GM12878 (cell line): ENCODE results near the gene THOC6. TPM values are rescaled to one million over a fixed set of nuclear protein-coding genes. Genes with fewer than 3 reads are reported as not detected.

Experiments used
- ATAC-seq: fragments of 200-7000 bp; cut with Tn5 transposase; 3 replicates; pipeline ENCODE4 v1.9.1; 2020; ENCODE audit warnings: mild to moderate bottlenecking, moderate library complexity
- BruUV-seq: library from RNA; stranded (reverse); fragments of 400-500 nt; replicated peaks from 2 replicates; lab custom pipeline; 2021; lab: Mats Ljungman, UMichigan
- CTCF ChIA-PET: fragments of 300-600 bp; sonication (Branson Sonifier 250); formaldehyde crosslinking; extraction: SDS; loops from one replicate; lab custom pipeline; 2021; ENCODE audit warnings: inconsistent platforms; lab: Yijun Ruan, JAX
- POLR2A ChIA-PET: fragments of 350-600 bp; formaldehyde crosslinking; extraction: SDS; loops from one replicate; lab custom pipeline; 2021; ENCODE audit warnings: inconsistent platforms; lab: Charles Lee
- RAD21 ChIA-PET: fragments of 300-600 bp; sonication (Branson Sonifier 250); formaldehyde crosslinking; loops from one replicate; lab custom pipeline; 2023; ENCODE audit warnings: antibody characterized with exemption; ENCODE audit not compliant: unreplicated experiment; lab: Charles Lee
- SMC1A ChIA-PET: fragments of 300-600 bp; sonication (Branson Sonifier 250); formaldehyde crosslinking; loops from one replicate; lab custom pipeline; 2023; ENCODE audit not compliant: unreplicated experiment, uncharacterized antibody; lab: Charles Lee
- DNase-seq: peaks from one replicate; pipeline ENCODE4 v3.0.0-alpha.2; 2011; ENCODE audit warnings: low read depth, low spot score
- FAIRE-seq: peaks from 3 replicates; lab custom pipeline; 2011; peaks lifted over from hg19 to GRCh38; lab: Jason Lieb, UNC
- H2AFZ ChIP-seq: 2 replicates; pipeline ENCODE4 v1.6.0; 2011; ENCODE audit warnings: low read depth, low read length, control low read depth; ENCODE audit not compliant: control insufficient read depth
- H3K27ac ChIP-seq: 2 replicates; pipeline ENCODE4 v1.5.1; 2011; ENCODE audit warnings: control low read depth; ENCODE audit not compliant: control insufficient read depth, insufficient read depth
- H3K27me3 ChIP-seq, 2 experiments: replicated peaks in 1 of 2; 2 replicates each; pipeline versions ENCODE4 v1.6.0 to v1.6.1; 2011; ENCODE audit warnings: low read length in 1 of 2; ENCODE audit not compliant: control insufficient read depth in 2 of 2, insufficient read depth in 2 of 2
- H3K36me3 ChIP-seq, 2 experiments: 2 replicates each; pipeline ENCODE4 v1.5.1; 2011; ENCODE audit warnings: low read length in 1 of 2; ENCODE audit not compliant: control insufficient read depth in 2 of 2, insufficient read depth in 2 of 2
- H3K4me1 ChIP-seq: 2 replicates; pipeline ENCODE4 v1.6.1; 2011; ENCODE audit warnings: mild to moderate bottlenecking, low read length, moderate library complexity, mixed read lengths; ENCODE audit not compliant: control insufficient read depth, insufficient read depth
- H3K4me2 ChIP-seq: 2 replicates; pipeline ENCODE4 v1.6.0; 2011; ENCODE audit warnings: control low read depth; ENCODE audit not compliant: control insufficient read depth, insufficient read depth
- H3K4me3 ChIP-seq: fragments of 200-600 bp; sonication (generic); 2 replicates; pipeline ENCODE4 v1.5.1; 2016
- H3K79me2 ChIP-seq: 2 replicates; pipeline ENCODE4 v1.6.0; 2011; ENCODE audit warnings: low read length; ENCODE audit not compliant: control insufficient read depth, insufficient read depth
- H3K9ac ChIP-seq: 2 replicates; pipeline ENCODE4 v1.8.0; 2011; ENCODE audit warnings: low read length, control low read depth, mixed read lengths; ENCODE audit not compliant: control insufficient read depth, insufficient read depth
- H3K9me3 ChIP-seq: replicated peaks from 3 replicates; pipeline ENCODE4 v1.5.1; 2011; ENCODE audit warnings: mild to moderate bottlenecking, low read length; ENCODE audit not compliant: control insufficient read depth, insufficient read depth
- H4K20me1 ChIP-seq: 2 replicates; pipeline ENCODE4 v1.6.0; 2011; ENCODE audit not compliant: control insufficient read depth, insufficient read depth
- CBX5 ChIP-seq: sonication (generic); IDR thresholded peaks from 2 replicates; pipeline ENCODE4 v1.6.1; 2016; ENCODE audit warnings: low read depth, moderate library complexity, mild to moderate bottlenecking, inconsistent platforms
- EED ChIP-seq: sonication (generic); IDR thresholded peaks from 2 replicates; pipeline ENCODE4 v1.6.1; 2016; ENCODE audit warnings: antibody characterized with exemption, low read depth
- FOS ChIP-seq: IDR thresholded peaks from 3 replicates; pipeline ENCODE4 v1.6.1; 2011; ENCODE audit warnings: borderline replicate concordance; ENCODE audit not compliant: insufficient read length; ENCODE audit errors: extremely low read depth
- FOXM1 ChIP-seq: IDR thresholded peaks from 2 replicates; pipeline ENCODE4 v1.6.1; 2012; ENCODE audit warnings: low read depth, mild to moderate bottlenecking, inconsistent platforms, low read length, moderate library complexity
- IKZF1 ChIP-seq: fragments of 450-650 bp; conservative IDR thresholded peaks from 2 replicates; pipeline ENCODE4 v1.6.1; 2017; ENCODE audit warnings: antibody characterized with exemption, mild to moderate bottlenecking
- PAX8 ChIP-seq: fragments of 450-650 bp; IDR thresholded peaks from 2 replicates; pipeline ENCODE4 v1.6.1; 2017; ENCODE audit warnings: mild to moderate bottlenecking, moderate library complexity
- SMARCA5 ChIP-seq: fragments of 450-650 bp; IDR thresholded peaks from 2 replicates; pipeline ENCODE4 v1.6.1; 2017; ENCODE audit warnings: mild to moderate bottlenecking
- WGBS: methylation state at CpG from one replicate; pipeline ENCODE4 v1.1.6; 2016; ENCODE audit warnings: low lambda C conversion rate; ENCODE audit not compliant: insufficient replicate concordance, insufficient coverage; ENCODE audit errors: missing lambda C conversion rate; 5-methylcytosine and 5-hydroxymethylcytosine counted together
- in situ Hi-C: fragments of 300-500 bp; cut with MboI; formaldehyde crosslinking; loops from 9 replicates; pipeline ENCODE4 v1.14.3; 2018; ENCODE audit warnings: mixed read lengths
- intact Hi-C: fragments of 100-400 bp; cut with micrococcal nuclease; formaldehyde crosslinking; loops from one replicate; pipeline ENCODE4 v1.14.2; 2022; ENCODE audit not compliant: unreplicated experiment
- polyA plus RNA-seq, 11 experiments: library from polyadenylated mRNA; depleted of rRNA in 4 of 11; unstranded in 6 of 11; stranded (reverse) in 5 of 11; fragments of >200 nt; fragmentation: Nextera tagmentation in 4 of 11; fragmentation: Illumina TruSeq in 1 of 11; extraction: Ambion mirVana in 4 of 11; extraction: Trizol in 1 of 11; gene quantifications; 1 replicate in 1 of 11; 2 replicates in 10 of 11; pipeline versions ENCODE4 v1.2.1 to v1.2.3, GENCODE V29; 2011 to 2016; ENCODE audit warnings: inconsistent platforms in 2 of 11, missing spikeins in 2 of 11, low read depth in 1 of 11
- total RNA-seq, 4 experiments: library from RNA; depleted of rRNA in 3 of 4; stranded (reverse); fragments of >200 nt in 3 of 4; fragmentation: Illumina TruSeq in 1 of 4; extraction: Trizol in 1 of 4; gene quantifications; 2 replicates each; pipeline versions ENCODE4 v1.2.1 to v1.2.3, GENCODE V29; 2013 to 2021
- TF ChIP-seq, protein P1 (sequence below): fragments of 450-650 bp; IDR thresholded peaks from 2 replicates; pipeline ENCODE4 v1.6.1; 2018; ENCODE audit warnings: mild to moderate bottlenecking, low read depth, moderate library complexity; ENCODE audit not compliant: partially characterized antibody
- TF ChIP-seq, protein P2 (sequence below): fragments of 450-650 bp; conservative IDR thresholded peaks from 2 replicates; pipeline ENCODE4 v1.6.1; 2017; ENCODE audit warnings: mild to moderate bottlenecking, moderate library complexity
- TF ChIP-seq, protein P3 (sequence below), 3 experiments: IDR thresholded peaks in 2 of 3; conservative IDR thresholded peaks in 1 of 3; 2 replicates each; pipeline ENCODE4 v1.5.1; 2011; ENCODE audit warnings: low read depth in 3 of 3, low read length in 3 of 3, mild to moderate bottlenecking in 3 of 3, control low read depth in 2 of 3, moderate library complexity in 2 of 3, inconsistent platforms in 1 of 3, mixed read lengths in 1 of 3; ENCODE audit not compliant: control insufficient read depth in 2 of 3, insufficient read depth in 1 of 3; ENCODE audit errors: extremely low read depth in 1 of 3

Gene THOC6
- total and polyA plus RNA-seq, 10 of the 15 experiments (the other 5 are each of a cell fraction or from before 2014, with no cell fraction given): 1.0 to 54.4 (median 27.9) TPM

DNA sequence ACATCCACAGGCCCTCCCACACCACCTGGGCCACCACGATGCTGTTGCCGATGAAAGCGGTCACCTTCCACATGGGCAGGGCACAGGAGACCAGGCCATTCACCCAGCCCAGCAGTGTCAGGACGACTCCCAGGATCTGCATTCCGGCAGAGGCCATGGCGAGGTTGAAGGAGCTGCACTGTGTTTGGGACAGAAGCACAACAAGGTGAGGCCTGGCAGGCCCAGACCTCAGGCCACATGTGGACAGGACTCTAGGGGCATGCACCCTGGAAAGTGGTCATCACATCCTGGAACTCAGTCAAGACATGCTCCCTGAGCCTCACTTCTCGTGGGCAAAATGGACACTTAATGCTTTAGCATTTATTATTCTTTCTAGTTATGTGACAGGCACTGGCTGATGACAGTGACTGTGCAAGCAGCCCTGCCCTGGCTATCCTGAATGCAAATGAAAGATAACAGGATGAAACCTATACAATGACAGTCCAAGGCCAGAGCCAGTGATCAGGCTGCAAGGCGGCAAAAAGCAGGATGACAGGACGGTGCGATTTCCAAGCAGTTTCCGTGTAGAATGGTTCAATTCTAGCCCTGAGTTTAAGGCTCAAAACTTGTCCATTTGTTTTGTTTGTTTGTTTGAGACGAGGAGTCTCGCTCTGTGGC, 7.8 kb upstream of the THOC6 start:
- ATAC-seq: no peak
- Histone ChIP-seq H2AFZ (no peak overlapping the region), H3K4me3 (no peak overlapping the region), H3K27me3 (peaks cover 0 to 10% of the 10 kb centered on the region in 2 experiments; a peak in 3 of 4 replicates), H3K9ac (no peak overlapping the region), H3K4me1 (peaks cover 4% of the 10 kb centered on the region), H3K4me2 (no peak overlapping the region), H3K79me2 (no peaks in the 10 kb centered on the region), H4K20me1 (no peaks in the 10 kb centered on the region), H3K9me3 (no peaks in the 10 kb centered on the region), H3K36me3 (no peaks in the 10 kb centered on the region), H3K27ac (no peak overlapping the region)
- ChIA-PET SMC1A (interaction anchor here (1.0 kb wide), 1 partner anchor 12 kb away, joined by 3 read pairs; no protein-coding TSS in a partner anchor), RAD21 (no interaction called here), CTCF (no interaction called here), POLR2A (no interaction called here)
- TF ChIP-seq, protein P1, sequence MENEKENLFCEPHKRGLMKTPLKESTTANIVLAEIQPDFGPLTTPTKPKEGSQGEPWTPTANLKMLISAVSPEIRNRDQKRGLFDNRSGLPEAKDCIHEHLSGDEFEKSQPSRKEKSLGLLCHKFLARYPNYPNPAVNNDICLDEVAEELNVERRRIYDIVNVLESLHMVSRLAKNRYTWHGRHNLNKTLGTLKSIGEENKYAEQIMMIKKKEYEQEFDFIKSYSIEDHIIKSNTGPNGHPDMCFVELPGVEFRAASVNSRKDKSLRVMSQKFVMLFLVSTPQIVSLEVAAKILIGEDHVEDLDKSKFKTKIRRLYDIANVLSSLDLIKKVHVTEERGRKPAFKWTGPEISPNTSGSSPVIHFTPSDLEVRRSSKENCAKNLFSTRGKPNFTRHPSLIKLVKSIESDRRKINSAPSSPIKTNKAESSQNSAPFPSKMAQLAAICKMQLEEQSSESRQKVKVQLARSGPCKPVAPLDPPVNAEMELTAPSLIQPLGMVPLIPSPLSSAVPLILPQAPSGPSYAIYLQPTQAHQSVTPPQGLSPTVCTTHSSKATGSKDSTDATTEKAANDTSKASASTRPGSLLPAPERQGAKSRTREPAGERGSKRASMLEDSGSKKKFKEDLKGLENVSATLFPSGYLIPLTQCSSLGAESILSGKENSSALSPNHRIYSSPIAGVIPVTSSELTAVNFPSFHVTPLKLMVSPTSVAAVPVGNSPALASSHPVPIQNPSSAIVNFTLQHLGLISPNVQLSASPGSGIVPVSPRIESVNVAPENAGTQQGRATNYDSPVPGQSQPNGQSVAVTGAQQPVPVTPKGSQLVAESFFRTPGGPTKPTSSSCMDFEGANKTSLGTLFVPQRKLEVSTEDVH: no peak
- intact Hi-C loops: no loop called here
- in situ Hi-C loops: no loop called here
- BruUV-seq: no TSS peak
- FAIRE-seq: no peak
- 56% methylated on average over 13 of the region's 13 CpGs for WGBS
- DNase-seq: no peak

DNA sequence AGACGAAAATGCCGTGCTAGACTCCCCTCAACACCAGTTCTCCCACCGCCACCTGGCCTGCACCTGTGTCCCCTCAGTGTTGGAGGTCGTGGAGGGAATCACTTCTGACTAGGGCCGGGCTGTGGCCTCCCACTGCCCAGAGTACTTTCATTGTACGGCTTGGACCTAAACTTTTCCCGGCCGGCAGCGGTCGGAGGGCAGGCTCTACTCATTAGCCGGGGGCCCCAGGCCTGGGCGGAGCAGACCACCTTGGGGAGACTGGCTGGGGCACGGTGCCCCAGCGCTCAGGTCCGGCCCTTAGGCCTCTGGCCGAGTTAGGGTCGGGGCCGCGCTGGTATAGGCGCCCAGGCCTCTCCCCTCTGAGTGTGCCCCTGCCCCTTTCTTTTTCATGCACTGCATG, 6.5 kb upstream of the THOC6 start:
- no peak overlapping the region for H3K4me3 ChIP-seq
- intact Hi-C loops (no loop called here), in situ Hi-C loops (no loop called here)
- no peak overlapping the region for H3K4me2 ChIP-seq
- peaks cover 0 to under 1% of the 10 kb centered on the region in 2 experiments; a peak in 3 of 4 replicates for H3K27me3 ChIP-seq
- no peaks in the 10 kb centered on the region for H3K79me2 ChIP-seq
- WGBS: 83% methylated on average over 20 of the region's 20 CpGs
- BruUV-seq: no TSS peak
- ChIA-PET RAD21 (no interaction called here), SMC1A (no interaction called here), POLR2A (no interaction called here), CTCF (no interaction called here)
- H4K20me1 ChIP-seq: no peaks in the 10 kb centered on the region
- H3K9ac ChIP-seq: no peak overlapping the region
- H3K36me3 ChIP-seq: no peaks in the 10 kb centered on the region; a peak in 1 of 4 replicates
- H2AFZ ChIP-seq: no peak overlapping the region
- DNase-seq (no peak), FAIRE-seq (no peak), ATAC-seq (no peak)
- no peak overlapping the region for H3K27ac ChIP-seq
- peaks cover 17% of the 10 kb centered on the region for H3K4me1 ChIP-seq
- no peaks in the 10 kb centered on the region for H3K9me3 ChIP-seq
- TF ChIP-seq, protein P2, sequence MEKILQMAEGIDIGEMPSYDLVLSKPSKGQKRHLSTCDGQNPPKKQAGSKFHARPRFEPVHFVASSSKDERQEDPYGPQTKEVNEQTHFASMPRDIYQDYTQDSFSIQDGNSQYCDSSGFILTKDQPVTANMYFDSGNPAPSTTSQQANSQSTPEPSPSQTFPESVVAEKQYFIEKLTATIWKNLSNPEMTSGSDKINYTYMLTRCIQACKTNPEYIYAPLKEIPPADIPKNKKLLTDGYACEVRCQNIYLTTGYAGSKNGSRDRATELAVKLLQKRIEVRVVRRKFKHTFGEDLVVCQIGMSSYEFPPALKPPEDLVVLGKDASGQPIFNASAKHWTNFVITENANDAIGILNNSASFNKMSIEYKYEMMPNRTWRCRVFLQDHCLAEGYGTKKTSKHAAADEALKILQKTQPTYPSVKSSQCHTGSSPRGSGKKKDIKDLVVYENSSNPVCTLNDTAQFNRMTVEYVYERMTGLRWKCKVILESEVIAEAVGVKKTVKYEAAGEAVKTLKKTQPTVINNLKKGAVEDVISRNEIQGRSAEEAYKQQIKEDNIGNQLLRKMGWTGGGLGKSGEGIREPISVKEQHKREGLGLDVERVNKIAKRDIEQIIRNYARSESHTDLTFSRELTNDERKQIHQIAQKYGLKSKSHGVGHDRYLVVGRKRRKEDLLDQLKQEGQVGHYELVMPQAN: no peak
- TF ChIP-seq FOS (no peak), EED (no peak), CBX5 (no peak), SMARCA5 (no peak), FOXM1 (no peak), IKZF1 (no peak), PAX8 (no peak)
- TF ChIP-seq, protein P3, sequence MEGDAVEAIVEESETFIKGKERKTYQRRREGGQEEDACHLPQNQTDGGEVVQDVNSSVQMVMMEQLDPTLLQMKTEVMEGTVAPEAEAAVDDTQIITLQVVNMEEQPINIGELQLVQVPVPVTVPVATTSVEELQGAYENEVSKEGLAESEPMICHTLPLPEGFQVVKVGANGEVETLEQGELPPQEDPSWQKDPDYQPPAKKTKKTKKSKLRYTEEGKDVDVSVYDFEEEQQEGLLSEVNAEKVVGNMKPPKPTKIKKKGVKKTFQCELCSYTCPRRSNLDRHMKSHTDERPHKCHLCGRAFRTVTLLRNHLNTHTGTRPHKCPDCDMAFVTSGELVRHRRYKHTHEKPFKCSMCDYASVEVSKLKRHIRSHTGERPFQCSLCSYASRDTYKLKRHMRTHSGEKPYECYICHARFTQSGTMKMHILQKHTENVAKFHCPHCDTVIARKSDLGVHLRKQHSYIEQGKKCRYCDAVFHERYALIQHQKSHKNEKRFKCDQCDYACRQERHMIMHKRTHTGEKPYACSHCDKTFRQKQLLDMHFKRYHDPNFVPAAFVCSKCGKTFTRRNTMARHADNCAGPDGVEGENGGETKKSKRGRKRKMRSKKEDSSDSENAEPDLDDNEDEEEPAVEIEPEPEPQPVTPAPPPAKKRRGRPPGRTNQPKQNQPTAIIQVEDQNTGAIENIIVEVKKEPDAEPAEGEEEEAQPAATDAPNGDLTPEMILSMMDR (IDR thresholded peaks at IDR 0.05 in 2 of 3, conservative IDR thresholded peaks at IDR 0.05 in 1 of 3; ENCODE audit: control insufficient read depth in 2 of 3, extremely low read depth in 1 of 3, insufficient read depth in 1 of 3, low read depth in 3 of 3, low read length in 3 of 3): no peak
